Stimulated activated CD4-positive, alpha-beta T cell treated with anti-CD3 and anti-CD28 coated beads, Interleukin-12 subunit alpha, Interleukin-12 subunit beta, amount 100 ng/mL, for 24 hours (primary cell): ENCODE data around the gene CENPF.

Experiments used
- DNase-seq, 2 experiments: peaks; one replicate each; pipeline ENCODE4 v3.0.0-alpha.2; 2020; ENCODE audit warnings: low read depth in 2 of 2

CENPF gene

DNA sequence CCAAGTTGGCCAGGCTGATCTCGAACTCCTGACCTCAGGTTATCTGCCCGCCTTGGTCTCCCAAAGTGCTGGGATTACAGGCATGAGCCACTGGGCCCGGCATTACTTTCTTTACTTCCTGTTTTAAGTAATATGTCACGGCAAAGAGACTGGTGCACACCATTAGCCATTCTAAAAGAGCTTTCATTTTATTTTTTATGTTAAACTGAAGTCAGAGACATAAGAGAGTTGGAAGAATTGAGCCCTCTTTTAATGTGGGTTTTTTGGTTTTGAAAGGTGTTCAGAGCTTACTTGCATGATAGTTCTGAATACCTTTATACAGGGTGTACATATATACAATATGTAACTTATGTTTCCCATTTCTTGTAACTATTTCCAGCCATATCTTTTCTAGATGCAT is 14.3 kb downstream of the CENPF start:
- DNase-seq: no peak

DNA sequence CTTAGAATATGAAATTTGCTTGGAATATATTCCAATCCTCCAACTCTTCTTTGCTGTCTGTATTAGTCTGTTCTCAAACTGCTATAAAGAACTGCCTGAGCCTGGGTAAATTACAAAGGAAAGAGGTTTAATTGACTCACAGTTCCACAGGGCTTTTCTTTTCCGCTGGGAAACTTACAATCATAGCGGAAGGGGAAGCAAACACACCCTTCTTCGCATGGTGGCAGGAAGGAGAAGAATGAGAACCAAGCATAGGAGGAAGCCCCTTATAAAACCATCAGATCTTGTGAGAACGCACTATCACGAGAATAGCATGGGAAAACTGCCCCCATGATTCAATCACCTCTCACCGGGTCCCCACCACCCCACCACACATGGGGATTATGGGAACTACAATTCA is 14.8 kb downstream of the CENPF start:
- DNase-seq: no peak

DNA sequence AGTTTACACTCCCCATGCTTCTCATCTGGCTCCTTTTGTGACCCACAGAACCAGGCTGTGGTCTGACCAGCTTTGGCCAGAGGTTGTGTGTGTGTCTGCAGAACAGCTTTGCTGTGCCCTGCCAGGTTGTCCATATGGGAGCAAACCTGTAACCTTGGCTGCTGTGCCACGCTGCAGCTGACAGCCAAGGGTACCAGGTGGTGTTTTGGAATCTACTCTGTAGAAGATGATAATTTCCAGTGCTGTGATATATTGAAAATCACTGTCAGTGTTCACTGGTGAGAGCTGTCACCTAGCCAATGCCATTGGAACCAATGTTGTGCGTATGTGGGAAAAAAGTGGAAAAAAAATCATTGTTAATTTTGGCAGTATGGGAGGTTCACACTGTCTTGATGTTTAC is 18.2 kb downstream of the CENPF start:
- DNase-seq: no peak

DNA sequence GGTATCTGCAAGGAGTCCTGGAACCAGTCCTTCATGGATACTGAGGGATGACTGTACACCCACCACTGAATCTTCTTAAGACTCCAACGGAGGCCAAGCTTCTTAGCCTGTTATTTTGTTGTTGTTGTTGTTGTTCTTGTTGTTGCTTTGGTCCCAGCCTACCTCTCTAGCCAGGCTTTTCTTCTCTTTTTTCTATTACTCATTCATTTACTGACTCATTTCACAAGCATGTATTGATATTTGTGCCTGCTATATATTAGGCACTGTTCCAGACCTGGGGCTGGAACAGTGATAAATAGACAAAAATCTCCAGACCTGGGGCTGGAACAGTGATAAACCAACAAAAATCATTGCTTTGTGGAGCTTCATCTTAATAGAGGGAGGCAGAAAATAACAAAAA is 20.4 kb downstream of the CENPF start:
- DNase-seq: no peak

DNA sequence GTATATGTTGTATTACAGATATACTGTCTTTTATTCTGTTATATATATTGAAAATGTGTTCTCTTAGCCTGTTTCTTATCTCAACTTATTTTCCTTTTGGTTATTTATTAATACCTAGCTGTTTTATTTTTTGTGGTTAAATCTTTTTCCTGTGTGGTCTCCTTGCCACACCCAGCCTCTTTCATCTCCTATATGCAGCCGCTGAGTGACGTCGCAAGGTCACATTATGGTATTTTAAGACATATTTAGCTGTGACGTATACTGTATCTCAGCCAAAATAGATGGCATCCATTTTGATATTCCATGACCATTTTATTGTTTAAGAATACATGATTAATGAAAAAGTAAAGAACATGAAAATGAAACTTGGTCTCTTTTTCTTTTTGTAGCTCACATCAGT is 29.1 kb downstream of the CENPF start:
- no peak for DNase-seq

DNA sequence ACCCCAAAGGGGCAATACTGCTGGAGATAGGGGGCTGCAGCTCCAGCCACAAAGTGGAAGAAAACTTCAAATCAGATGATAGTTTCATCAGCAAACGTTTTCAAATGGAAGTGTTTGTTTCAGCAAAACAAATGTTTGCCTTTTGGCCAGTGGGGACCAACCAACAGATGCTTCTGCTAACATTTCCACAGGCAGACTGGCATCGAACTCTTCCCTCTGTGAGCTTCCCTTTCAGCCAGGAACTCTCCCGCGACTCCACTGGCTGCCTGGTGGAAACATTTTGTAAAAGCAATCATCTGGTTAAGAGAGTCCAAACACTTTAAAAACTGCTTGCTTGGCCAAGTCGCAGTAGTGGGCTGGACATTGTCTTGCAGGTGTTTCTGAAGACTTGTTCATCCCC is 30.7 kb downstream of the CENPF start:
- no peak for DNase-seq

DNA sequence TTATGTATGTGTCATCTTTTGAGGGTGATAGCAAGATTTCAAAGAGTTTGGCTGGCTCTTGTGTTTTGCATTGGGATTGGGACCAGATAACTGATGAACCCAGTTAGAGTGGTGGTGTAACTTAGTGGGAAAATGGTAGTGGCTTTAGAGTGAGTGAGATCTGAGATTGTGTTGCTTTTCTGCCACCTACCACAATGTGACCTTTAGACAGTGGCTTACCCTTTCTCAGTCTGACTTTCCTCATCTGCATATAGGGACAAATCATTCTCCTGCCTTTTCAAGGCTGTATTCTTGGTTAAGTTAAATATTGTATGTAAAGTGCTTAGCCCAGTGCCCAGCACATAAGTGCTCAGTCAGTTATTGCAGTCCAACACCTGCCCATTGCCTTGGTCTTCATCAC is 31.3 kb downstream of the CENPF start:
- DNase-seq: no peak

DNA sequence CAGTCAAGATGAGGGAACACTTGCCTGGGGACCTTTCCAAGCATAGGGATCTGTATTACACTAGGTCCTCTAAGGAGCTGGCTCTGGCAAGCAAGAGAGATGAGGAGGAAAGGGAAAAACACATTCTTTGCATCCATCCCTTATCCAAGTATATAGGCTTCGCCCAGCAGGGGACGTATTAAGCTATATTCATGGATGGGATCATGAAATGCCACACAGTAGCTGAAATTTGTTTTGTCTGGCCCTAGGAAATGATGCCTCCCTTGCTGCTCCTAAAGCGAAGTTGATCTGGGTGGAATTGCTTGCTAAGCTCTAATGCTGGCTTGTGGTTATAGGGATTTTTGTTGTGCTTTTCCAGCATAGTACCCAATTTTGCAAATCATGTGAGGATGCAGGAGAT is 32.1 kb downstream of the CENPF start:
- DNase-seq: no peak

DNA sequence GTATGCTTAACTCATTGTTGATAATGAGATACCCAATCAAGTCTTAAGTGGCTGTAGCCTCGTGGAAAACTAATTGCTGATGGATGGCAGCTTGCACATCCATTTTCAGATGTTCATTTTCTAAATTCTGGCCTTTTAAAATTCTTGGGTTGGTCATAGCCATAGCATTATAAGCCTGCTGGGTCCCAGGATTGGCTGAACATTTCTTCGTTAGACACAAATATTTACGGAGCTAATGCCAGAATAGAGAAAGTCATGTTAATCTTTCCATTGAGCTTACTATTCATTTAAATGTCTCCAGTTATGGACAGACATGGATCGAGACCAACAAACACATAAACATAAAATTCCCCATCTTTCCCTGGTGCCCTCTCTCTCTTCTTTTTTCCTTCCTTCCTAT is 32.5 kb downstream of the CENPF start:
- DNase-seq: no peak

DNA sequence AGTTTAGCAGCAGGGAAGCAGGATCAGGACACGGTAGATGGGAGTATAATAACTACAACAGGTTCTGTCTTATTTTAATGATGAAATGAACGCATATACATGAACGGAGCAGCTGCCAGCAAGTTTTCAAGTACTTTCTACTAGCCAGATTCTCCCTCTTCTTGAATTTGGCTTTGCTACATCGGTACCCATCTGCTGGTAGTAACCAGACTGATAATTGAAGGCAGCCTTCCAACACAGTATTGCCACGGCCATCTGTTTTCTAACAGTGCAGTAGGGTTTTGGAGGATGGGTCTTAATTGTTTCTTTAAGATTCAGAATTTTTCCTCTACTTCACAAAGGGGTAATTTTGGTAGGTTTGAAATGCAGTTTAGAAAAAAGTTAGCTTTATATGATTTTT is 33.4 kb downstream of the CENPF start:
- no peak for DNase-seq

DNA sequence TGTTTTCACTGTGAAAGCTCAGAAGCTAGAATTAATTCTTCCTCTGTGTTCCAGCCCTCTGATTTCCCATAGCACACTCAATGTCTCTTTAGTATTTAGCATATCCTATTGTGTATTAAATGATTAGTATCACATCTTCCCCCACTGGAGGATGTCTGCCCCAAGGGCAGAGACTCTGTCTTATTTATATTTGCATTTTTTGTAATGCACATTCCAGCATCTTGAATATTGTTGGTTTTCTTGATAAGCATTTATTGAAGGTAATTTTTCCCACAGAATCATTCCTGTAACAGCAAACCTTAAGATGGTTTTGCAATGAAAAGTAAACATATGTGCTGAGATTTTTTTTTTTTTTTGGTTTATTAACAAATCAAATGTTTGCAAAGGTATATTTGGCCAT is 34.1 kb downstream of the CENPF start:
- no peak for DNase-seq

DNA sequence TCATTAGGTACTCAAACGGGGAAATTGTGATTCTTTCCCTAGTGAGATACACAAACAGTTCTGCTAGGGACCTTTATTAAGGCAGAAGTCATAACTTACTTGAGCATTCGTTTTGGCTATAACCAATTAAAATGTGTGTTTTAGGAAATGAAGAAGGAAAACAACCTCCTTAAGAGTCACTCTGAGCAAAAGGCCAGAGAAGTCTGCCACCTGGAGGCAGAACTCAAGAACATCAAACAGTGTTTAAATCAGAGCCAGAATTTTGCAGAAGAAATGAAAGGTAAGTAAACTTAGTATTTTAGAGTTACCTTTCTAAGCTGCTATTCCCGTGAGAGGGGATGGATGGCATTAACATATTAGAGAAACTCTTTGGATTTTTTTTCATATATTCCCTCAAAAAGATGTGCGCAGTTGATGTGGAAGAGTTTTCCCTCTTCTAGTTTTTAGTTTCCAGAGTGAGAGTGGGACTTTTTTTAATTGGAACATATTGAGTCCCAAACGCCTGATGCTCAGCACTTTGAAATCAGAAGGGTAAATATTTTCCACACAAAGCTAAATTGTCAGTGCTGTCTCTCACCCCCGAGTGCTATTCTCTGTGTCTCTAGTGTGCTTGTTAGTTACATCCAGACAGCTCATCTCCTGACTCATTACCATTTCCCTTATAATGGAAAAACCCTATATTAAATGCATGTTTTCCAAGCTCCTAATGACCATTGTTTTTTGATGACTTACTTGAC is 34.9 kb downstream of the CENPF start:
- no peak for DNase-seq

DNA sequence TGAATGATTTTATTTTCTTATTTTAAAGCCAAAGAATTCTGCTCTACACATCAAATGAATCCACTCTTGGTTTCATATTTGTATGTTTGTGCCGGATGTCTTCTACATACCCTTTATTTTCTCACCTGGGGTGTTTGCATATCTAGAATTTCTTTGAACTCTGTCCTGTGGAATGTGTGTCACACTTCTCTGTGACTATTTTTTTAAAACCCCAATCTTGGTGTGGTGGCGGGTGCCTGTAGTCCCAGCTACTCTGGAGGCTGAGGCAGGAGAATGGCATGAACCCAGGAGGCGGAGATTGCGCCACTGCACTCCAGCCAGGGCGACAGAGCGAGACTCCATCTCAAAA is 35.4 kb downstream of the CENPF start:
- DNase-seq: no peak

DNA sequence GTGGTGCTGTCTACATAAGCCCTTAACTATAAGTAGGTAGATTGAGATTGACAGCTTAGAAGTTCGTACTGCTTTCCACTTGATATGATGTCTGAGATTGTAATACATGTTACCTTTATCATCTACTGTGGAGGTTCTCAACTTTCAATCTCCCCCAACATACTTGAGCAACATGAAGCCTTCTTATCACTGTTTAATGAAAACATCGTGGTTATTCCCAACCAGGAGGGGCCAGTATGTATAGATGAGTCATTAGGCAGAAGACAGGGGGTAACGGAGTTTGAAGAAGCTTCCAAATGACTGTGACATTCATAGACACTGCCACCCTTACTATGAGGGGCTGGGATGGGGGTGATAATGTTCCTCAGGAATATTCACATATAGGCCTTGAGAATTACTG is 36.0 kb downstream of the CENPF start:
- DNase-seq: no peak

DNA sequence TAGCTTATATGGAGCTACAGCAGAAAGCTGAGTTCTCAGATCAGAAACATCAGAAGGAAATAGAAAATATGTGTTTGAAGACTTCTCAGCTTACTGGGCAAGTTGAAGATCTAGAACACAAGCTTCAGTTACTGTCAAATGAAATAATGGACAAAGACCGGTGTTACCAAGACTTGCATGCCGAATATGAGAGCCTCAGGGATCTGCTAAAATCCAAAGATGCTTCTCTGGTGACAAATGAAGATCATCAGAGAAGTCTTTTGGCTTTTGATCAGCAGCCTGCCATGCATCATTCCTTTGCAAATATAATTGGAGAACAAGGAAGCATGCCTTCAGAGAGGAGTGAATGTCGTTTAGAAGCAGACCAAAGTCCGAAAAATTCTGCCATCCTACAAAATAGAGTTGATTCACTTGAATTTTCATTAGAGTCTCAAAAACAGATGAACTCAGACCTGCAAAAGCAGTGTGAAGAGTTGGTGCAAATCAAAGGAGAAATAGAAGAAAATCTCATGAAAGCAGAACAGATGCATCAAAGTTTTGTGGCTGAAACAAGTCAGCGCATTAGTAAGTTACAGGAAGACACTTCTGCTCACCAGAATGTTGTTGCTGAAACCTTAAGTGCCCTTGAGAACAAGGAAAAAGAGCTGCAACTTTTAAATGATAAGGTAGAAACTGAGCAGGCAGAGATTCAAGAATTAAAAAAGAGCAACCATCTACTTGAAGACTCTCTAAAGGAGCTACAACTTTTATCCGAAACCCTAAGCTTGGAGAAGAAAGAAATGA is 37.6 kb downstream of the CENPF start:
- DNase-seq: no peak

DNA sequence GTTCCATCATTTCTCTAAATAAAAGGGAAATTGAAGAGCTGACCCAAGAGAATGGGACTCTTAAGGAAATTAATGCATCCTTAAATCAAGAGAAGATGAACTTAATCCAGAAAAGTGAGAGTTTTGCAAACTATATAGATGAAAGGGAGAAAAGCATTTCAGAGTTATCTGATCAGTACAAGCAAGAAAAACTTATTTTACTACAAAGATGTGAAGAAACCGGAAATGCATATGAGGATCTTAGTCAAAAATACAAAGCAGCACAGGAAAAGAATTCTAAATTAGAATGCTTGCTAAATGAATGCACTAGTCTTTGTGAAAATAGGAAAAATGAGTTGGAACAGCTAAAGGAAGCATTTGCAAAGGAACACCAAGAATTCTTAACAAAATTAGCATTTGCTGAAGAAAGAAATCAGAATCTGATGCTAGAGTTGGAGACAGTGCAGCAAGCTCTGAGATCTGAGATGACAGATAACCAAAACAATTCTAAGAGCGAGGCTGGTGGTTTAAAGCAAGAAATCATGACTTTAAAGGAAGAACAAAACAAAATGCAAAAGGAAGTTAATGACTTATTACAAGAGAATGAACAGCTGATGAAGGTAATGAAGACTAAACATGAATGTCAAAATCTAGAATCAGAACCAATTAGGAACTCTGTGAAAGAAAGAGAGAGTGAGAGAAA is 38.4 kb downstream of the CENPF start:
- DNase-seq: no peak

DNA sequence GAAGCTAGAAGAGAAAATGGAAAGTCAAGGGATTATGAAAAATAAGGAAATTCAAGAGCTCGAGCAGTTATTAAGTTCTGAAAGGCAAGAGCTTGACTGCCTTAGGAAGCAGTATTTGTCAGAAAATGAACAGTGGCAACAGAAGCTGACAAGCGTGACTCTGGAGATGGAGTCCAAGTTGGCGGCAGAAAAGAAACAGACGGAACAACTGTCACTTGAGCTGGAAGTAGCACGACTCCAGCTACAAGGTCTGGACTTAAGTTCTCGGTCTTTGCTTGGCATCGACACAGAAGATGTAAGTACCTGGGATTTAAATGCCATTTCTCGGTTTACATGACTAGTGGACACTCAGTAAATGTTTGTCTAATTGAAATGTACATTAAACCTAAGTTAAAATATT is 40.0 kb downstream of the CENPF start:
- DNase-seq: no peak

DNA sequence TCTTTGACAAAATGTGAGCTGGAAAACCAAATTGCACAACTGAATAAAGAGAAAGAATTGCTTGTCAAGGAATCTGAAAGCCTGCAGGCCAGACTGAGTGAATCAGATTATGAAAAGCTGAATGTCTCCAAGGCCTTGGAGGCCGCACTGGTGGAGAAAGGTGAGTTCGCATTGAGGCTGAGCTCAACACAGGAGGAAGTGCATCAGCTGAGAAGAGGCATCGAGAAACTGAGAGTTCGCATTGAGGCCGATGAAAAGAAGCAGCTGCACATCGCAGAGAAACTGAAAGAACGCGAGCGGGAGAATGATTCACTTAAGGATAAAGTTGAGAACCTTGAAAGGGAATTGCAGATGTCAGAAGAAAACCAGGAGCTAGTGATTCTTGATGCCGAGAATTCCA is 42.7 kb downstream of the CENPF start:
- no peak for DNase-seq

DNA sequence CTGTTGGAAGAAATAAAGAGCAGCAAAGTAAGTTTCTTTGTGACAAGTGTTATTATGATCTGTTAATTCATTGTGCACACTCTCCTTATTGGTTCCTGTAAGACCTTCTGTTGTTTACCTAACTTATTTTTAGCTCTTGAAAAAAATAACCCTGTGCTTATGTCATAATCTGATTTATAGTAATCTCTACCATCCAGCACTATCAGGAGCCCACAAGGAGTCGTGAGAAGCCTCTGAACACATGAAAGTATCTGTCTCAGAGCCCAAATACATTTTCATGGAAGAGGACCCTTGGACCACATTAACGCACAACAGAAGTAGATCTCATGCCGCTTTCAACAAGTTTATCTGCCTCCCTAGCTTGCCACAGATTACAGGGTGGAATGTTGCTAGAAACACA is 45.8 kb downstream of the CENPF start:
- DNase-seq: no peak

DNA sequence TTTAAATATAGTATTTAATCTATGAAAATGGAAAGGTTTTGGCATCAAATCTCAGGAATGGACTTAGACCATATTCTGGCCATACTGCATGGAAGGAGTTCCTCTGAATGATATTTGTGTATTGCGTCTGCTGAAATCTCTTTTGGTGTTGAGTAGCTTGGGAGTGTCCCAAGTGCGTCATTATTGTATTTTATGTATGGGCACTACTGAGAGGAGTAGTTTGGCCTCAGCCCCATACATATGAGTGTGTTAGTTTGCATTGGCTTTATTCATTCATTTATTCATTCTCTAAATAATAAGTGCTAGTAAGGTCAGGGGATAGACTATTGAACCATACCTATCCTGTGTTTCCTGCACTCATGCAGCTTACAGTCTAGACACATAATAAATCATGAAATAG is 46.6 kb downstream of the CENPF start:
- DNase-seq: no peak

DNA sequence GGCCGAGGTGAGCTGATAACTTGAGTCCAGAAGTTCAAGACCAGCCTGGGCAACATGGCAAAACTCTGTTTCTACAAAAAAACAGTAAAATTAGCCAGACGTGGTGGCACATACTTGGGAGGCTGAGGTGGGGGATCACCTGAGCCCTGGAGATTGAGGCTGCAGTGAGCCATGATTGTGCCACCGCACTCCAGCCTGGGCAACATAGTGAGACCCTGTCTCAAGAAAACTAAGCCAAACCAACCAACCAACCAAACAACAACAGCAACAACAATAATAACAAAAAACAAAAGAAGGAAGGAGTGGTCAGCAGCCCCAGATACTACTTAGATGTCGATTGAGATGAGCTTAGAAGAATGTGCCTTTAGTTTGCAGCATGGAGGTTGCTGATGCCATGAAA is 47.7 kb downstream of the CENPF start:
- DNase-seq: no peak

DNA sequence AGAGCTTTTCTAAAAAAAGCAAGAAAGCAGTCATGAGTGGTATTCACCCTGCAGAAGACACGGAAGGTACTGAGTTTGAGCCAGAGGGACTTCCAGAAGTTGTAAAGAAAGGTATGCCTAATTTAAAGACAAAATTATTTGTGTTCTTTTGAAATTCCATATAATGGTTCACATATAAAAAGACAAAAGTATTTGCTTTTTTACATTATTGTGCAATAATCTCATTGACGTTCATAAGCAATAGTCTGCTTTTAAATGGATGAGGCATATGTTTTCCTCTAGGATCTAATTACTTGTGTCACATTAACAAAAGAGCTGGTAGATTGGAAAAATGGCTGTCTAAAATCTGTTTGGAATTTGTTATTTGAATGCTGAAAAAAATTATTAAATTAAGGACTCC is 54.3 kb downstream of the CENPF start:
- DNase-seq: no peak

DNA sequence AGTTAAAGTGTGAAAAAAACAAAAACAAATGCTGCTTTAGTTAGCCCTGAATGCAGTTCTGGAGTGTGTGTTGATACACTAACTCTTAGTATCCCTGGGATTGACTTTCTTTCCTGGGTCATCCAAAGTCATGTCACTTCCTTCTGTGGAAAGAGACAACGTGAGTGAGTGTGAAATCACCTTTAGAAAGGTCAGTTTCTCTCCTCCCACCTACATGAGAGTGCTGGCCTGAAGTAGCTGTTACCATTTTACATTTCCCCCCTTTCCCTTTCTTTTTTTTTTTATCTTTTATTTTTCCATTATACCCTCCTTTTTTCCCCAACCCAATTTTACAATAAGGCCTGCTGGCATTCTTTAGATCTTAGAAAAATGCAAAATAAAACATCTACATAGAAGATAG is 55.2 kb downstream of the CENPF start:
- no peak for DNase-seq
